ENCODE data around the gene DCHS1.

Gene DCHS1

GRCh38 chr11:6587360-6587953 is 68.2 kb downstream of the DCHS1 start:
- no peak for DNase-seq (ENCODE audit: low read depth in 3 of 3)

GRCh38 chr11:6586434-6587359 is 68.9 kb downstream of the DCHS1 start:
- DNase-seq (ENCODE audit: low read depth in 3 of 3) = no peak

- no peak for DNase-seq (ENCODE audit: low read depth in 3 of 3)
These were observed 71.1 kb downstream of the DCHS1 start for GRCh38 chr11:6584528-6584927.

GRCh38 chr11:6583584-6583983 is 72.0 kb downstream of the DCHS1 start:
- no peak for DNase-seq (ENCODE audit: low read depth in 3 of 3)

- no peak for DNase-seq (ENCODE audit: low read depth in 3 of 3)
These were observed 75.9 kb downstream of the DCHS1 start for GRCh38 chr11:6579681-6580080.

GRCh38 chr11:6578134-6578533 is 77.5 kb downstream of the DCHS1 start:
- DNase-seq (ENCODE audit: low read depth in 3 of 3) = no peak

GRCh38 chr11:6576471-6577373 is 78.9 kb downstream of the DCHS1 start:
- DNase-seq (ENCODE audit: low read depth in 3 of 3) = no peak

- no peak for DNase-seq (ENCODE audit: low read depth in 3 of 3)
These were observed 80.5 kb downstream of the DCHS1 start for GRCh38 chr11:6574816-6575715.

- DNase-seq (ENCODE audit: low read depth in 3 of 3) = no peak
These were observed 83.4 kb downstream of the DCHS1 start for GRCh38 chr11:6572215-6572614.

GRCh38 chr11:6571434-6572008 is 84.1 kb downstream of the DCHS1 start:
- DNase-seq (ENCODE audit: low read depth in 3 of 3) = no peak
